Gastroesophageal sphincter (tissue), 3 donors: ENCODE results near the gene PORCN.

Source experiments
- CTCF ChIP-seq, 4 experiments: fragments of 200-600 bp in 2 of 4; fragments of 450-650 bp in 2 of 4; sonication (generic) in 1 of 4; IDR thresholded peaks; one replicate each; pipeline ENCODE4 v1.5.1; 2017 to 2019; ENCODE audit warnings: antibody characterized with exemption in 4 of 4, mild to moderate bottlenecking in 2 of 4, moderate library complexity in 2 of 4
- POLR2AphosphoS5 ChIP-seq: sonication (generic); formaldehyde crosslinking; IDR thresholded peaks from one replicate; pipeline ENCODE4 v1.6.1; 2017; ENCODE audit warnings: antibody characterized with exemption

GRCh38 chrX:48504261-48504660 is 4.5 kb upstream of the PORCN start:
- TF ChIP-seq CTCF (IDR thresholded peaks at IDR 0.05) (no peak), POLR2AphosphoS5 (no peak)
